GM19463 (cell line): ENCODE data around the gene PLCD3.

ENCODE experiments used
- ATAC-seq: cut with Tn5 transposase; IDR thresholded peaks from one replicate; pipeline ENCODE4 v1.9.1; 2021; ENCODE audit warnings: mild to moderate bottlenecking, moderate library complexity; ENCODE audit not compliant: unreplicated experiment

The PLCD3 gene

GRCh38 chr17:45119964-45120363, 12.4 kb downstream of the PLCD3 start:
- ATAC-seq, result no peak

- ATAC-seq, result no peak
These were observed 13.6 kb downstream of the PLCD3 start for GRCh38 chr17:45118691-45119090.

- ATAC-seq, result no peak
These were observed 14.3 kb downstream of the PLCD3 start for GRCh38 chr17:45117848-45118646.

- no peak for ATAC-seq
These were observed 15.0 kb downstream of the PLCD3 start for GRCh38 chr17:45117334-45117733.

GRCh38 chr17:45116434-45117016, 15.8 kb downstream of the PLCD3 start:
- no peak for ATAC-seq

GRCh38 chr17:45115871-45116270, 16.4 kb downstream of the PLCD3 start:
- ATAC-seq, result no peak

- ATAC-seq, result no peak
These were observed 17.2 kb downstream of the PLCD3 start for GRCh38 chr17:45115015-45115625.

GRCh38 chr17:45114117-45114932, 18.0 kb downstream of the PLCD3 start:
- no peak for ATAC-seq

- ATAC-seq, result no peak
These were observed 18.9 kb downstream of the PLCD3 start for GRCh38 chr17:45113424-45113754.

- no peak for ATAC-seq
These were observed 19.5 kb downstream of the PLCD3 start for GRCh38 chr17:45112559-45113423.

- no peak for ATAC-seq
These were observed 20.5 kb downstream of the PLCD3 start for GRCh38 chr17:45111850-45112249.

GRCh38 chr17:45110676-45111611, 21.4 kb downstream of the PLCD3 start:
- no peak for ATAC-seq

GRCh38 chr17:45108595-45109521, 23.5 kb downstream of the PLCD3 start:
- no peak for ATAC-seq

- ATAC-seq, result no peak
These were observed 24.3 kb downstream of the PLCD3 start for GRCh38 chr17:45108051-45108450.

GRCh38 chr17:45107293-45108010, 24.9 kb downstream of the PLCD3 start:
- no peak for ATAC-seq

- no peak for ATAC-seq
These were observed 25.7 kb downstream of the PLCD3 start for GRCh38 chr17:45106582-45106981.

GRCh38 chr17:45106096-45106495, 26.2 kb downstream of the PLCD3 start:
- ATAC-seq, result no peak
